GM21619 (cell line): Measurements from ENCODE around the gene SAFB2.

Experiments used
- ATAC-seq: cut with Tn5 transposase; IDR thresholded peaks from one replicate; pipeline ENCODE4 v1.9.1; 2021; ENCODE audit not compliant: unreplicated experiment

SAFB2 gene

GRCh38 chr19:5585461-5586299 lies 36.9 kb downstream of the SAFB2 start:
- ATAC-seq: no peak

GRCh38 chr19:5580161-5580571 lies 42.4 kb downstream of the SAFB2 start:
- ATAC-seq: no peak

- ATAC-seq: no peak
Observed at GRCh38 chr19:5579697-5580096, 42.9 kb downstream of the SAFB2 start.

GRCh38 chr19:5579286-5579685 lies 43.3 kb downstream of the SAFB2 start:
- no peak for ATAC-seq

- no peak for ATAC-seq
Observed at GRCh38 chr19:5578097-5578846, 44.3 kb downstream of the SAFB2 start.

- no peak for ATAC-seq
Observed at GRCh38 chr19:5575590-5575989, 47.0 kb downstream of the SAFB2 start.

- no peak for ATAC-seq
Observed at GRCh38 chr19:5572556-5573286, 49.9 kb downstream of the SAFB2 start.

GRCh38 chr19:5571777-5572176 lies 50.8 kb downstream of the SAFB2 start:
- no peak for ATAC-seq

- no peak for ATAC-seq
Observed at GRCh38 chr19:5567970-5568407, 54.6 kb downstream of the SAFB2 start.

GRCh38 chr19:5567360-5567969 lies 55.1 kb downstream of the SAFB2 start, which contains the start of gene TINCR:
TSS of gene TINCR (minus strand) at chr19:5567953.
- ATAC-seq: no peak

GRCh38 chr19:5564930-5565329 lies 57.6 kb downstream of the SAFB2 start:
- no peak for ATAC-seq

- ATAC-seq: no peak
Observed at GRCh38 chr19:5563935-5564612, 58.5 kb downstream of the SAFB2 start.

- no peak for ATAC-seq
Observed at GRCh38 chr19:5563008-5563431, 59.6 kb downstream of the SAFB2 start.

- no peak for ATAC-seq
Observed at GRCh38 chr19:5562280-5562679, 60.3 kb downstream of the SAFB2 start.

- ATAC-seq: no peak
Observed at GRCh38 chr19:5561559-5561958, 61.0 kb downstream of the SAFB2 start.

GRCh38 chr19:5560156-5560555 lies 62.4 kb downstream of the SAFB2 start:
- ATAC-seq: no peak

- no peak for ATAC-seq
Observed at GRCh38 chr19:5559804-5560133, 62.8 kb downstream of the SAFB2 start.

GRCh38 chr19:5558101-5558621 lies 64.4 kb downstream of the SAFB2 start:
- ATAC-seq: no peak

GRCh38 chr19:5557691-5558090 lies 64.9 kb downstream of the SAFB2 start:
- ATAC-seq: no peak

GRCh38 chr19:5554828-5555227 lies 67.7 kb downstream of the SAFB2 start:
- ATAC-seq: no peak
